Lung microvascular endothelial cell (primary cell): ENCODE data around the gene RMRP. TPM values are rescaled to one million over a fixed set of nuclear protein-coding genes. Genes with fewer than 3 reads are reported as not detected.
A peak's percentile ranks its signal among the peaks of the same experiment; 100 is the strongest.

Source experiments
- DNase-seq, 2 donors: peaks; one replicate each; pipeline versions ENCODE4 v3.0.0 to v3.0.0-alpha.2; 2010; ENCODE audit warnings: low read depth in 2 of 2
- total RNA-seq: library from RNA; depleted of rRNA; stranded (reverse); fragments of >200 nt; gene quantifications from 2 replicates; pipeline ENCODE4 v1.2.1, GENCODE V29; 2014

RMRP gene
- total RNA-seq, 1 donor from 2014 or later: 215,777 TPM

GRCh38 chr9:35687306-35687705 lies 29.5 kb upstream of the RMRP start:
- DNase-seq: no peak

GRCh38 chr9:35686222-35687203 lies 28.7 kb upstream of the RMRP start:
- no peak for DNase-seq

- no peak for DNase-seq
Observed at GRCh38 chr9:35685506-35685905, 27.7 kb upstream of the RMRP start.

GRCh38 chr9:35684921-35685320 lies 27.1 kb upstream of the RMRP start:
- DNase-seq: no peak

GRCh38 chr9:35683323-35683722 lies 25.5 kb upstream of the RMRP start:
- DNase-seq: no peak

GRCh38 chr9:35682520-35683315 lies 24.9 kb upstream of the RMRP start:
- no peak for DNase-seq

- DNase-seq: no peak
Observed at GRCh38 chr9:35682051-35682450, 24.2 kb upstream of the RMRP start.

- DNase-seq: no peak
Observed at GRCh38 chr9:35681341-35682002, 23.7 kb upstream of the RMRP start.

GRCh38 chr9:35680331-35681105 lies 22.7 kb upstream of the RMRP start:
- no peak for DNase-seq

- no peak for DNase-seq
Observed at GRCh38 chr9:35679766-35680330, 22.0 kb upstream of the RMRP start.

- no peak for DNase-seq
Observed at GRCh38 chr9:35679091-35679490, 21.3 kb upstream of the RMRP start.

GRCh38 chr9:35675732-35676392 lies 18.0 kb upstream of the RMRP start:
- DNase-seq: peak in 1 of 2 donors; percentile 42

GRCh38 chr9:35675204-35675603 lies 17.4 kb upstream of the RMRP start:
- no peak for DNase-seq

GRCh38 chr9:35674025-35674361 lies 16.2 kb upstream of the RMRP start:
- DNase-seq: no peak

GRCh38 chr9:35673132-35674024 lies 15.6 kb upstream of the RMRP start, which contains the start of gene CA9:
Gene CA9, plus strand, starts transcription at chr9:35673928. Its CDS starts 32 bp downstream, at chr9:35673960.
- DNase-seq: no peak

- DNase-seq: peak; percentile 24 to 28
Observed at GRCh38 chr9:35669331-35670145, 11.7 kb upstream of the RMRP start.

GRCh38 chr9:35667939-35668338 lies 10.1 kb upstream of the RMRP start:
- no peak for DNase-seq

- DNase-seq: no peak
Observed at GRCh38 chr9:35666549-35666948, 8.7 kb upstream of the RMRP start.
